GM13977 (cell line): Measurements from ENCODE around the gene RARB.

ENCODE experiments used
- DNase-seq: peaks from one replicate; pipeline ENCODE4 v3.0.0; 2012; ENCODE audit warnings: low spot score
- CTCF ChIP-seq: IDR thresholded peaks from 2 replicates; pipeline ENCODE4 v1.5.1; 2012; ENCODE audit warnings: mild to moderate bottlenecking, control low read depth; ENCODE audit not compliant: insufficient read depth; ENCODE audit errors: extremely low read depth, missing control alignments
- in situ Hi-C: fragments of 300-500 bp; cut with MboI; formaldehyde crosslinking; loops from one replicate; pipeline ENCODE4 v1.12.0; 2022; ENCODE audit warnings: low sequenced_read_pairs, low pct_unique_long_range_greater_than_20kb, mixed read lengths, inconsistent platforms; ENCODE audit not compliant: unreplicated experiment

The RARB gene

GRCh38 chr3:25583343-25583742, 155.3 kb downstream of the RARB start:
- no peak for TF ChIP-seq CTCF
- in situ Hi-C loops, result no loop called here
- DNase-seq, result no peak

- TF ChIP-seq CTCF, result no peak
- in situ Hi-C loops, result no loop called here
- DNase-seq, result no peak
Observed at GRCh38 chr3:25584011-25584789, 156.1 kb downstream of the RARB start.

GRCh38 chr3:25585361-25586166, 157.5 kb downstream of the RARB start:
- in situ Hi-C loops, result no loop called here
- no peak for DNase-seq
- no peak for TF ChIP-seq CTCF

- in situ Hi-C loops, result no loop called here
- TF ChIP-seq CTCF, result no peak
- DNase-seq, result no peak
Observed at GRCh38 chr3:25586167-25586505, 158.1 kb downstream of the RARB start.

- DNase-seq, result no peak
- in situ Hi-C loops, result no loop called here
- no peak for TF ChIP-seq CTCF
Observed at GRCh38 chr3:25586553-25586952, 158.5 kb downstream of the RARB start.

- in situ Hi-C loops, result no loop called here
- no peak for TF ChIP-seq CTCF
- DNase-seq, result no peak
Observed at GRCh38 chr3:25587094-25587493, 159.0 kb downstream of the RARB start.
